GM12892 (cell line): ENCODE data around the gene DLL1.

Experiments
- POLR2A ChIP-seq: IDR thresholded peaks from 2 replicates; pipeline ENCODE4 v1.6.1; 2011; ENCODE audit warnings: low read depth, low read length, control low read depth
- POLR2AphosphoS5 ChIP-seq: IDR thresholded peaks from 2 replicates; pipeline ENCODE4 v1.6.1; 2011; ENCODE audit warnings: low read depth, low read length, control low read depth

DNA sequence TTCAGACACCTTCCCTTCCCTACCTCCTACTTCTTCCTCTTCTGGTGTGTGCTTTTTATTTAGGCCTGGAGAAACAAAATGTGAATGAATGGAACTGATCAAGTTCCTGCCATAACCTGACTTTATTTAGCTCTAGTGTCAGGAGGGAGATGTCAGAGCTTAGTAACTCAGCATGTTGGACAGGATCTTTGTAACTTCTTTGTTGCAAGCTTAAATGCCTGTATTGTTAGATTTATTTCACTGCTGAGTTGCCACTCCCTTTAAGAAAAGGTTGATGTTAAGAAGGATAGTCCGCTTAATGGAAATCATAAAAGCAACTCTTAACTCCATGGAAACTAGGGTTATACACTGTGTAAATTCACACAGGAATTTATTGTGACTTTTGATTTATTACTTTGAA, 17.9 kb upstream of the DLL1 start:
- no peak for TF ChIP-seq POLR2A
- no peak for TF ChIP-seq POLR2AphosphoS5
